ENCODE data around the gene EFEMP2.

EFEMP2 gene

DNA sequence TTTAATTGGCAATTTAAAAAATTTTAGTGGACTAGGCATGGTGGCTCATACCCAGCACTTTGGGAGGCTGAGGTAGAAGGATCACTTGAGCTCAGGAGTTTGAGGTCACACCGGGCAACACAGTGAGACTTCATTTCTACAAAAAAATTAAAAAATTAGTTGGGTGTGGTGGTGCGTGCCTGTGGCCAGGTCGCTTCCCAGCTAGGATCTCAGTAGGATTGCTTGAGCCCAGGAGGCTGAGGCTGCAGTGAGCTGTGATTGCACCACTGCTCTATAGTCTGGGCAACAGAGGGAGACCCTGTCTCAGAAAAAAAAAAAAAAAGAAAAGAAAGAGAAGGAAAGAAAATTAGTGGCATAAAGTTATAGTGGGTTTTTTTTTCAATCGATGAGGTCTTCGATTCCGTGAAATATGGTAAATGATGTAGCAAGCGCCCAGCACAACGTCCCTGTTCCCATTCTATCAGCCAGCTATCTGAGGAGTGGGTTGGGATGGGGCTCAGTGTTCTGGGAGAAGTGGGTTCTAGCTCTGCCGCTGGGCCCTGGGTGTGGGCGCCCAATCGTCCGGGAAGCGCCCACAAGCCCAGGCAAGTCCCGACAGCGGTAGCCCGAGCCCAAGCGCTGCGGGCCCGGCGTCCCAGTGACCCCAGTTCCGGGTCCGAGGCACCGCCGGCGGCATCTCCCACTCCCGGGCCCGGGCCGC is 26.2 kb upstream of the EFEMP2 start (continued):
- TF ChIP-seq, protein P1, sequence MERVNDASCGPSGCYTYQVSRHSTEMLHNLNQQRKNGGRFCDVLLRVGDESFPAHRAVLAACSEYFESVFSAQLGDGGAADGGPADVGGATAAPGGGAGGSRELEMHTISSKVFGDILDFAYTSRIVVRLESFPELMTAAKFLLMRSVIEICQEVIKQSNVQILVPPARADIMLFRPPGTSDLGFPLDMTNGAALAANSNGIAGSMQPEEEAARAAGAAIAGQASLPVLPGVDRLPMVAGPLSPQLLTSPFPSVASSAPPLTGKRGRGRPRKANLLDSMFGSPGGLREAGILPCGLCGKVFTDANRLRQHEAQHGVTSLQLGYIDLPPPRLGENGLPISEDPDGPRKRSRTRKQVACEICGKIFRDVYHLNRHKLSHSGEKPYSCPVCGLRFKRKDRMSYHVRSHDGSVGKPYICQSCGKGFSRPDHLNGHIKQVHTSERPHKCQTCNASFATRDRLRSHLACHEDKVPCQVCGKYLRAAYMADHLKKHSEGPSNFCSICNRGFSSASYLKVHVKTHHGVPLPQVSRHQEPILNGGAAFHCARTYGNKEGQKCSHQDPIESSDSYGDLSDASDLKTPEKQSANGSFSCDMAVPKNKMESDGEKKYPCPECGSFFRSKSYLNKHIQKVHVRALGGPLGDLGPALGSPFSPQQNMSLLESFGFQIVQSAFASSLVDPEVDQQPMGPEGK (CRISPR knock-in tag; IDR thresholded peaks at IDR 0.05; ENCODE audit: borderline replicate concordance) = no peak
- TF ChIP-seq TCF4 (CRISPR knock-in tag; IDR thresholded peaks at IDR 0.05; ENCODE audit: borderline replicate concordance) = no peak
- TF ChIP-seq ZNF8 (CRISPR knock-in tag; IDR thresholded peaks at IDR 0.05) = no peak

DNA sequence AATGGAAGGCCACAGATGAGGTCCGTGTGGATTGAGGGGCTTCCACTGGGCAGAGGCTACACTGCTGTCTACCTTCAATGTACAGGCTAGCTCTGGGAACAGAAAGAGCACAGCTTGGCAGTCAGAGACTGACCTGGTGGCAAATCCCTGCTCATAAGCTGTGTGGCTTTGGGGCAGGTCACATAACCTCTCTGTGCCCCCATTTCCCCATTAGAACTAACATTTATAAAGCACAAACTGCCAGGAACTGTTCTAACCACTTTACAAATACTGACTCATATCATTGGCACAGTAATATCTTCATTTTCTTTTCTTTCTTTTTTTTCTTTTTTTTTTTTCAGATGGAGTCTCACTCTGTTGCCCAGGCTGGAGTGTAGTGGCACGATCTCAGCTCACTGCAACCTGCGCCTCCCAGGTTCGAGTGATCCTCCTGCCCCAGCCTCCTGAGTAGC is 24.4 kb upstream of the EFEMP2 start:
- no peak for ATAC-seq
- TF ChIP-seq ZFP30 (CRISPR knock-in tag; IDR thresholded peaks at IDR 0.05) (no peak), ZNF565 (CRISPR knock-in tag; conservative IDR thresholded peaks at IDR 0.05; ENCODE audit: low read depth) (no peak)

DNA sequence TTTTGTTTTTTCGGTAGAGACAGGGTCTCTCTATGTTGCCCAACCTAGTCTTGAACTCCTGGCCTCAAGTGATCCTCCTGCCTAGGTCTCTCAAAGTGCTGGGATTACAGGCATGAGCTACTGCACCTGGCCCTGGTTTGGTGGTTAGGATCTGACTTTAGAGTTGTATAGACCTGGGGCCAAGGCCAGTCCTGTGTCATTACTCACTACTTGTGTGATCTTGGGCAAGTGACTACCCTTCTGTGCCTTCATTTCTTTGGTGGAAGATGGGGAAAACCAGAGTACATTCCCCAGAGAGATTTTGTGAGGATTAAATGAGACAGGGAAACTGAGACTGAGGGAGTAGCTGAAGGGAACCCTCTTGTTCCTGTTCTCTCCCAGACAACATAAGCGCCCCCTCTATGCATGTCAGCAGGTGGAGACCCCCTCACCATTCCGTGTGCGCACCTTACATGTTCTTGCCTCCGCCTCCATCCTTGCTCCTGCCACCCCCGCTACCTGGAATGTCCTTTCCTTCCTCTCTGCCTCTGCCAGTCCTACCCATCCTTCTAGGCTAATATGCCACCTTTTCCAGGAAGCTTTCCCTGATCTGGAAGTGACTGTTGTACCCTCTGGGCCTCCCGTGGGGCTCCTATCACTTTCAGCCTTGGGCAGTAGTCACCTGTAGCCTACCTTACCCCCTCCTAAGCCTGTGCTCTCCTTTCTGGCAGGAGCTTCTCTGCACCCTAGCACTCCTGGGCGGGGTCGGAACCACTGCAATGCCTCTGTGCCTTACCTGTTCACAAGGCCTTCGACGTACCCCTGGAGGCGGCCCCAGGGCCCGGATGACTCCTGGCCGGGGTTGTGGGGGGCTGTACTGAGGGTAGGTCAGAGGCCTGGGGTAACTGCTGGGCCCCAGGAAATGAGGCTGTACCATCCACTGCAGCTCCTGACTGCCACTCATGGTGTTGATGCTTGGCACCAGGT is 23.7 kb upstream of the EFEMP2 start:
- TF ChIP-seq TCF4 (CRISPR knock-in tag; IDR thresholded peaks at IDR 0.05; ENCODE audit: borderline replicate concordance) (no peak), OSR1 (CRISPR knock-in tag; IDR thresholded peaks at IDR 0.05) (no peak), PPARA (CRISPR knock-in tag; IDR thresholded peaks at IDR 0.05; ENCODE audit: borderline replicate concordance) (no peak)
- TF ChIP-seq, protein P2, sequence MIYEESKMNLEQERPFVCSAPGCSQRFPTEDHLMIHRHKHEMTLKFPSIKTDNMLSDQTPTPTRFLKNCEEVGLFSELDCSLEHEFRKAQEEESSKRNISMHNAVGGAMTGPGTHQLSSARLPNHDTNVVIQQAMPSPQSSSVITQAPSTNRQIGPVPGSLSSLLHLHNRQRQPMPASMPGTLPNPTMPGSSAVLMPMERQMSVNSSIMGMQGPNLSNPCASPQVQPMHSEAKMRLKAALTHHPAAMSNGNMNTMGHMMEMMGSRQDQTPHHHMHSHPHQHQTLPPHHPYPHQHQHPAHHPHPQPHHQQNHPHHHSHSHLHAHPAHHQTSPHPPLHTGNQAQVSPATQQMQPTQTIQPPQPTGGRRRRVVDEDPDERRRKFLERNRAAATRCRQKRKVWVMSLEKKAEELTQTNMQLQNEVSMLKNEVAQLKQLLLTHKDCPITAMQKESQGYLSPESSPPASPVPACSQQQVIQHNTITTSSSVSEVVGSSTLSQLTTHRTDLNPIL (CRISPR knock-in tag; IDR thresholded peaks at IDR 0.05; ENCODE audit: low read depth) = no peak
- no peak for ATAC-seq

DNA sequence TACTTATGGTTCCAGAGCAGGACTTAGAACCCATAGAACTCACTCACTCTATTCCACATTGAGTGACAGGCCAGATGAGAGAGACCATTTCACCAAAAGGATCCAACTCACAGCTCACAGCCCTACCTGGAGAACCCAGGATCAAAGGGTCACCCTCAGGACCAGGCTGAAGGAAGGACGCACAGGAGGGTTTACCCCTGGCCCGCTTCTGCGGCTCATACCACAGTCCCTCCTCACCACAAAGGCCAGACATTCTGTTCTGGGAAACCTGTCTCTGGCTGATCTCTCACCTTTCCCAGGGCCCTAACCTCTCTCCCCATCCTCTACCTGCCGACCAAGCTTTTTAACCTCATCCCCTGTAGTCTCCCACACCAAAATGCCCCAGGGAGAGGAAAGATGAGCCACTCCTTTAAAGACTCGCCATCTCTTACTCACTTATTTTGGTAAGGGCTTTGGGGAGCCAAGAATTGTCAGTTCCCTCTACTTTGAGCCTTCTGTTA is 22.9 kb upstream of the EFEMP2 start:
- ATAC-seq = no peak
- TF ChIP-seq, protein P3, sequence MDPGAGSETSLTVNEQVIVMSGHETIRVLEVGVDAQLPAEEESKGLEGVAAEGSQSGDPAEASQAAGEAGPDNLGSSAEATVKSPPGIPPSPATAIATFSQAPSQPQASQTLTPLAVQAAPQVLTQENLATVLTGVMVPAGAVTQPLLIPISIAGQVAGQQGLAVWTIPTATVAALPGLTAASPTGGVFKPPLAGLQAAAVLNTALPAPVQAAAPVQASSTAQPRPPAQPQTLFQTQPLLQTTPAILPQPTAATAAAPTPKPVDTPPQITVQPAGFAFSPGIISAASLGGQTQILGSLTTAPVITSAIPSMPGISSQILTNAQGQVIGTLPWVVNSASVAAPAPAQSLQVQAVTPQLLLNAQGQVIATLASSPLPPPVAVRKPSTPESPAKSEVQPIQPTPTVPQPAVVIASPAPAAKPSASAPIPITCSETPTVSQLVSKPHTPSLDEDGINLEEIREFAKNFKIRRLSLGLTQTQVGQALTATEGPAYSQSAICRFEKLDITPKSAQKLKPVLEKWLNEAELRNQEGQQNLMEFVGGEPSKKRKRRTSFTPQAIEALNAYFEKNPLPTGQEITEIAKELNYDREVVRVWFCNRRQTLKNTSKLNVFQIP (CRISPR knock-in tag; IDR thresholded peaks at IDR 0.05; ENCODE audit: borderline replicate concordance, low read depth) = no peak
- TF ChIP-seq, protein P4, sequence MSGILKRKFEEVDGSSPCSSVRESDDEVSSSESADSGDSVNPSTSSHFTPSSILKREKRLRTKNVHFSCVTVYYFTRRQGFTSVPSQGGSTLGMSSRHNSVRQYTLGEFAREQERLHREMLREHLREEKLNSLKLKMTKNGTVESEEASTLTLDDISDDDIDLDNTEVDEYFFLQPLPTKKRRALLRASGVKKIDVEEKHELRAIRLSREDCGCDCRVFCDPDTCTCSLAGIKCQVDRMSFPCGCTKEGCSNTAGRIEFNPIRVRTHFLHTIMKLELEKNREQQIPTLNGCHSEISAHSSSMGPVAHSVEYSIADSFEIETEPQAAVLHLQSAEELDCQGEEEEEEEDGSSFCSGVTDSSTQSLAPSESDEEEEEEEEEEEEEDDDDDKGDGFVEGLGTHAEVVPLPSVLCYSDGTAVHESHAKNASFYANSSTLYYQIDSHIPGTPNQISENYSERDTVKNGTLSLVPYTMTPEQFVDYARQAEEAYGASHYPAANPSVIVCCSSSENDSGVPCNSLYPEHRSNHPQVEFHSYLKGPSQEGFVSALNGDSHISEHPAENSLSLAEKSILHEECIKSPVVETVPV (CRISPR knock-in tag; IDR thresholded peaks at IDR 0.05) = no peak
- no peak for TF ChIP-seq ZFP3 (CRISPR knock-in tag; IDR thresholded peaks at IDR 0.05)
- no peak for TF ChIP-seq TOX (CRISPR knock-in tag; IDR thresholded peaks at IDR 0.05; ENCODE audit: borderline replicate concordance)
- TF ChIP-seq, protein P5, sequence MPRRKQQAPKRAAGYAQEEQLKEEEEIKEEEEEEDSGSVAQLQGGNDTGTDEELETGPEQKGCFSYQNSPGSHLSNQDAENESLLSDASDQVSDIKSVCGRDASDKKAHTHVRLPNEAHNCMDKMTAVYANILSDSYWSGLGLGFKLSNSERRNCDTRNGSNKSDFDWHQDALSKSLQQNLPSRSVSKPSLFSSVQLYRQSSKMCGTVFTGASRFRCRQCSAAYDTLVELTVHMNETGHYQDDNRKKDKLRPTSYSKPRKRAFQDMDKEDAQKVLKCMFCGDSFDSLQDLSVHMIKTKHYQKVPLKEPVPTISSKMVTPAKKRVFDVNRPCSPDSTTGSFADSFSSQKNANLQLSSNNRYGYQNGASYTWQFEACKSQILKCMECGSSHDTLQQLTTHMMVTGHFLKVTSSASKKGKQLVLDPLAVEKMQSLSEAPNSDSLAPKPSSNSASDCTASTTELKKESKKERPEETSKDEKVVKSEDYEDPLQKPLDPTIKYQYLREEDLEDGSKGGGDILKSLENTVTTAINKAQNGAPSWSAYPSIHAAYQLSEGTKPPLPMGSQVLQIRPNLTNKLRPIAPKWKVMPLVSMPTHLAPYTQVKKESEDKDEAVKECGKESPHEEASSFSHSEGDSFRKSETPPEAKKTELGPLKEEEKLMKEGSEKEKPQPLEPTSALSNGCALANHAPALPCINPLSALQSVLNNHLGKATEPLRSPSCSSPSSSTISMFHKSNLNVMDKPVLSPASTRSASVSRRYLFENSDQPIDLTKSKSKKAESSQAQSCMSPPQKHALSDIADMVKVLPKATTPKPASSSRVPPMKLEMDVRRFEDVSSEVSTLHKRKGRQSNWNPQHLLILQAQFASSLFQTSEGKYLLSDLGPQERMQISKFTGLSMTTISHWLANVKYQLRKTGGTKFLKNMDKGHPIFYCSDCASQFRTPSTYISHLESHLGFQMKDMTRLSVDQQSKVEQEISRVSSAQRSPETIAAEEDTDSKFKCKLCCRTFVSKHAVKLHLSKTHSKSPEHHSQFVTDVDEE (CRISPR knock-in tag; IDR thresholded peaks at IDR 0.05) = no peak
- TF ChIP-seq PPARA (CRISPR knock-in tag; IDR thresholded peaks at IDR 0.05; ENCODE audit: borderline replicate concordance) = no peak
- TF ChIP-seq ZNF70 (CRISPR knock-in tag; IDR thresholded peaks at IDR 0.05) = no peak
- TF ChIP-seq, protein P1 (CRISPR knock-in tag; IDR thresholded peaks at IDR 0.05; ENCODE audit: borderline replicate concordance) = no peak
- no peak for TF ChIP-seq ZNF565 (CRISPR knock-in tag; conservative IDR thresholded peaks at IDR 0.05; ENCODE audit: low read depth)
- TF ChIP-seq TCF4 (CRISPR knock-in tag; IDR thresholded peaks at IDR 0.05; ENCODE audit: borderline replicate concordance) = no peak
- no peak for TF ChIP-seq BACH2 (CRISPR knock-in tag; IDR thresholded peaks at IDR 0.05; ENCODE audit: borderline replicate concordance)
- TF ChIP-seq RARB (CRISPR knock-in tag; IDR thresholded peaks at IDR 0.05) = no peak
- no peak for TF ChIP-seq ESRRG (CRISPR knock-in tag; IDR thresholded peaks at IDR 0.05)
- TF ChIP-seq CSDC2 (CRISPR knock-in tag; IDR thresholded peaks at IDR 0.05) = no peak
- no peak for TF ChIP-seq ISL1 (CRISPR knock-in tag; IDR thresholded peaks at IDR 0.05)
- no peak for TF ChIP-seq ARNTL (CRISPR knock-in tag; IDR thresholded peaks at IDR 0.05; ENCODE audit: borderline replicate concordance, low read depth)
- TF ChIP-seq OSR1 (CRISPR knock-in tag; IDR thresholded peaks at IDR 0.05) = no peak
